ENCODE results near the gene GRM3. TPM values are rescaled to one million over a fixed set of nuclear protein-coding genes. Genes with fewer than 3 reads are reported as not detected.

The GRM3 gene
- total and polyA plus RNA-seq, 3 experiments from 2014 or later: not detected

DNA sequence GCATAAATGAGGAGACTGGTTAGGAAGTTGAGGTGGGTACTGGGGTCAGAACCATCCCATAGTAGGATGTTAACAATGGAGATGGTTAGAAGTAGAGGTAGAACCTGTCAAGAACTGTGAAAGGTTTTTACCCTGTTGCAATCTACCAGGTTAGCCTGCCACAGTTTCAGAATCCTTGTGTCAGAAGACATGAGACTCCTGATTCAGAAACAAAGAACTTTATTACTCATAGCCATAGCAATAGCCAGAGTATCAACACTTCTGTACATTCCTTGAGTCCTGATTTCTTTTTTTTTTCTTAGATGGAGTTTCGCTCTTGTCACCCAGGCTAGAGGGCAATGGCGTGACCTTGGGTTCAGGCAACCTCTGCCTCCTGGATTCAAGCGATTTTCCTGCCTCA lies 200.9 kb downstream of the GRM3 start:
- Mint-ChIP-seq H3K27ac (no peak overlapping the region), H3K4me3 (no peak overlapping the region), H3K4me1 (no peaks in the 10 kb centered on the region), H3K27me3 (no peaks in the 10 kb centered on the region), H3K9me3 (no peaks in the 10 kb centered on the region), H3K36me3 (peaks cover 0 to 1% (median 0%) of the 10 kb centered on the region in 3 donors)
- CTCF ChIA-PET: no interaction called here
- Histone ChIP-seq H3K36me3 (ENCODE audit: insufficient read depth, low read length) (no peaks in the 10 kb centered on the region), H3K4me1 (ENCODE audit: insufficient read depth, low read length) (no peaks in the 10 kb centered on the region), H3K27me3 (ENCODE audit: insufficient read depth, low read length, poor library complexity, severe bottlenecking) (no peaks in the 10 kb centered on the region), H3K4me3 (ENCODE audit: low read length) (no peak overlapping the region), H3K27ac (ENCODE audit: low read depth, low read length) (no peak overlapping the region), H3K9me3 (ENCODE audit: low read length) (no peaks in the 10 kb centered on the region)
- no peak for DNase-seq
- POLR2A ChIA-PET: no interaction called here

DNA sequence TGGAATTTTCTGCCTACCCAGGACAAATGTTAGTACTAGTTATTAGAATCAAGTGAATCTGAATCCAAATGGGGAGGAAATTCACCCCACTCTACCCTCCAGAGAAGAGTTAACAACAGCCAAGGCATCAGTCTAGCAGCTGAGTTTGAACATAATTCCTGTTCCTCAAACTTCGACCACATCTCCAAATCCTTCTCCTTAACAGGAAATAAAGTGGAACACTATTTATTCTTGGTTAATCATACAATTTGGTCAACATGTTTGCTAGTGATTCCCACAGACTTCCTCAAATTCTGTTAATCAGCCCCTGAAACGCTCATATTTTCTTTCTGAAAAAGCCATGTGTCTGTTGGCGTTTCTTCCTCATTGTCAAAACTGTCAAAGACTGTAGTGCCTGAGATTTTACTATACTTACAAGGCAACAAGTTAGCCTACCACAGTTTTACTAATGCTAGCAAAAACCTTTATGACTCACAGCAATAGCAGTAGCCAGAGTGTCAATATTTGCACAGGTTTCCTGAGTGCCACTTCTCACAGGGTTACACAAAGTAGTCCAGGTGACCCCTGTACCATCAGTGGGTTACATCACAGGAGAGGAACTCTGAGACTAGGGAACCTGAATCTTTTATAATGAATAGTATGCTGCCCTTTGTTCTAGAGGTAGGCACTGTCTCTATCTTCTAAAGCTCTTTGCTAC lies 202.9 kb downstream of the GRM3 start:
- Mint-ChIP-seq H3K36me3 (no peaks in the 10 kb centered on the region), H3K27ac (no peak overlapping the region), H3K4me1 (no peaks in the 10 kb centered on the region), H3K27me3 (no peaks in the 10 kb centered on the region), H3K4me3 (no peak overlapping the region), H3K9me3 (no peaks in the 10 kb centered on the region)
- DNase-seq: no peak
- Histone ChIP-seq H3K36me3 (ENCODE audit: insufficient read depth, low read length) (no peaks in the 10 kb centered on the region), H3K4me3 (ENCODE audit: low read length) (no peak overlapping the region), H3K27me3 (ENCODE audit: insufficient read depth, low read length, poor library complexity, severe bottlenecking) (no peaks in the 10 kb centered on the region), H3K9me3 (ENCODE audit: low read length) (no peaks in the 10 kb centered on the region), H3K27ac (ENCODE audit: low read depth, low read length) (no peak overlapping the region), H3K4me1 (ENCODE audit: insufficient read depth, low read length) (no peaks in the 10 kb centered on the region)
- POLR2A ChIA-PET: no interaction called here
- CTCF ChIA-PET: no interaction called here

DNA sequence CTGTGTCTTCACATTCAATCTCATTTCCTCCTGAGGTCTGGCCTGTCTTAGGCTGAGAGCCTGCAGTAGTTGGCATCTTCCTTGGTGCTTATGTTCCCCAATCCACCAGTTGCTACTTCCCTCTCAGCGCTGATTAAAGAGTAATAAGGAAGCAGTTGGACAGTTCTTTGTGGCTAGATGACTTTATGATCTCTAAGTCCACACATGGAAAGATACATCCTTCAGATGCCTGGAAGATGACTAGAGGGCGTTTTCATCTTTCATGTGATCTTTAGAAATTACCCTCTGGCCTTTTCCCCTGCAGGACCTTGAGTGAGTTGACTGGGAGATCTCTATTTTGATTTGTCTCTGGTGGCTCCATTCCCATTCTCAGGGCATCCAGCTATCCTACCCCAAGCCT lies 204.5 kb downstream of the GRM3 start:
- Mint-ChIP-seq H3K9me3 (no peaks in the 10 kb centered on the region), H3K4me3 (no peak overlapping the region), H3K27ac (no peak overlapping the region), H3K4me1 (no peaks in the 10 kb centered on the region), H3K27me3 (no peaks in the 10 kb centered on the region), H3K36me3 (no peaks in the 10 kb centered on the region)
- Histone ChIP-seq H3K36me3 (ENCODE audit: insufficient read depth, low read length) (no peaks in the 10 kb centered on the region), H3K27me3 (ENCODE audit: insufficient read depth, low read length, poor library complexity, severe bottlenecking) (no peaks in the 10 kb centered on the region), H3K9me3 (ENCODE audit: low read length) (no peaks in the 10 kb centered on the region), H3K27ac (ENCODE audit: low read depth, low read length) (no peak overlapping the region), H3K4me3 (ENCODE audit: low read length) (no peak overlapping the region), H3K4me1 (ENCODE audit: insufficient read depth, low read length) (no peaks in the 10 kb centered on the region)
- ChIA-PET POLR2A (no interaction called here), CTCF (no interaction called here)
- no peak for DNase-seq

- H3K4me3 Mint-ChIP-seq: no peak overlapping the region
- POLR2A ChIA-PET: no interaction called here
- no peaks in the 10 kb centered on the region for H3K36me3 Mint-ChIP-seq
- no peaks in the 10 kb centered on the region for H3K27me3 Mint-ChIP-seq
- Histone ChIP-seq H3K27ac (ENCODE audit: low read depth, low read length) (no peak overlapping the region), H3K9me3 (ENCODE audit: low read length) (no peaks in the 10 kb centered on the region), H3K36me3 (ENCODE audit: insufficient read depth, low read length) (no peaks in the 10 kb centered on the region), H3K4me3 (ENCODE audit: low read length) (no peak overlapping the region), H3K4me1 (ENCODE audit: insufficient read depth, low read length) (no peaks in the 10 kb centered on the region), H3K27me3 (ENCODE audit: insufficient read depth, low read length, poor library complexity, severe bottlenecking) (no peaks in the 10 kb centered on the region)
- CTCF ChIA-PET: interaction anchor here (1.2 kb wide), 1 partner anchor 11 kb away, joined by 3 read pairs; no protein-coding TSS in a partner anchor
- no peaks in the 10 kb centered on the region for H3K9me3 Mint-ChIP-seq
- H3K27ac Mint-ChIP-seq: no peak overlapping the region
- no peak for DNase-seq
- no peaks in the 10 kb centered on the region for H3K4me1 Mint-ChIP-seq
These were observed 207.9 kb downstream of the GRM3 start for GRCh38 chr7:86851566-86851965.

- H3K4me1 Mint-ChIP-seq: no peaks in the 10 kb centered on the region
- H3K27me3 ChIP-seq (ENCODE audit: insufficient read depth, low read length, poor library complexity, severe bottlenecking): no peaks in the 10 kb centered on the region
- peaks cover 0 to 3% (median 0%) of the 10 kb centered on the region in 3 donors for H3K36me3 Mint-ChIP-seq
- H3K4me3 Mint-ChIP-seq: no peak overlapping the region
- H3K4me3 ChIP-seq (ENCODE audit: low read length): no peak overlapping the region
- peaks cover 0 to 4% of the 10 kb centered on the region in 2 donors for H3K27me3 Mint-ChIP-seq
- H3K9me3 Mint-ChIP-seq: peaks cover 0 to 2% (median 2%) of the 10 kb centered on the region in 5 donors
- no peaks in the 10 kb centered on the region for H3K36me3 ChIP-seq (ENCODE audit: insufficient read depth, low read length)
- no peak for DNase-seq
- ChIA-PET CTCF (interaction anchor here (1.5 kb wide), 1 partner anchor 12 kb away, joined by 3 read pairs; no protein-coding TSS in a partner anchor), POLR2A (no interaction called here)
- H3K4me1 ChIP-seq (ENCODE audit: insufficient read depth, low read length): no peaks in the 10 kb centered on the region
- H3K27ac ChIP-seq (ENCODE audit: low read depth, low read length): no peak overlapping the region
- no peak overlapping the region for H3K27ac Mint-ChIP-seq
- no peaks in the 10 kb centered on the region for H3K9me3 ChIP-seq (ENCODE audit: low read length)
These were observed 219.7 kb downstream of the GRM3 start for GRCh38 chr7:86863452-86863851.

DNA sequence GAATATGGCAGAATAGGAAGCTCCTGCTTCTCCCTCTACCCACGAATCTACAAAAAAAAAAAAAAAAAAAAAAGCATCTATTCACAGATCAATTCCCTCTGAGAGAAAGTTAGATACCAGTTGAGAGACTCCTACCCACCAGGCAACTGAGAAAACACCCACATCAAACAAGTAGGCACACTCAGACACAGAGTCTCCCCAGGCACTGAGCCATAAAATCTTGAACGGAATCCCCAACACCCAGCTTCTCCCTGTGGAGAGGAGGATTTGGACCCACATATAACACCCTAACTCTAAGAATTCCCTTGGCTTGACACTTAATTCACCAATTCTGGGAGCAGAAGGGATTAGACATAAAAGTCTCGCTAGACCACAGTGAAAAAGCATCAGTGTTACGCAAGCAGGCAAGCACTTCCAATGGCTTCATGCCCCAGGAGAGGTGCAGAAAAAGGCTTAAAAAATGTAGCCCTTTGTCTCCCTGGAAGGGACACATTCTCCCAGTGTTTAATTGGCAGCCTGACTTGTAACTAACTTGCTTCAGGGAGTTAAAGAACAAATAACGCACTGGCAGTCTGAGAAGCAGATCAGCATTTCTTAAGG lies 223.6 kb downstream of the GRM3 start:
- POLR2A ChIA-PET: no interaction called here

GRCh38 chr7:86876146-86876545 lies 232.4 kb downstream of the GRM3 start:
- no peaks in the 10 kb centered on the region for H3K27me3 ChIP-seq (ENCODE audit: insufficient read depth, low read length, poor library complexity, severe bottlenecking)
- peaks cover 0 to 5% (median 0%) of the 10 kb centered on the region in 5 donors for H3K9me3 Mint-ChIP-seq
- no peak overlapping the region for H3K4me3 Mint-ChIP-seq
- H3K36me3 Mint-ChIP-seq: peaks cover 0 to 4% (median 0%) of the 10 kb centered on the region in 3 donors
- H3K4me1 ChIP-seq (ENCODE audit: insufficient read depth, low read length): no peaks in the 10 kb centered on the region
- ChIA-PET POLR2A (no interaction called here), CTCF (no interaction called here)
- H3K4me3 ChIP-seq (ENCODE audit: low read length): no peak overlapping the region
- H3K27me3 Mint-ChIP-seq: no peaks in the 10 kb centered on the region
- H3K9me3 ChIP-seq (ENCODE audit: low read length): no peaks in the 10 kb centered on the region
- H3K4me1 Mint-ChIP-seq: no peaks in the 10 kb centered on the region
- no peak overlapping the region for H3K27ac ChIP-seq (ENCODE audit: low read depth, low read length)
- no peak for DNase-seq
- no peaks in the 10 kb centered on the region for H3K36me3 ChIP-seq (ENCODE audit: insufficient read depth, low read length)
- no peak overlapping the region for H3K27ac Mint-ChIP-seq

More for the DNA sequence above, 223.6 kb downstream of the GRM3 start:
- no peak overlapping the region for H3K4me3 ChIP-seq (ENCODE audit: low read length)
- H3K27me3 Mint-ChIP-seq: peaks cover 0 to 3% of the 10 kb centered on the region in 2 donors
- peaks cover 3 to 9% (median 7%) of the 10 kb centered on the region in 5 donors for H3K9me3 Mint-ChIP-seq
- no peaks in the 10 kb centered on the region for H3K9me3 ChIP-seq (ENCODE audit: low read length)
- H3K36me3 Mint-ChIP-seq: peaks cover 0 to 9% (median 1%) of the 10 kb centered on the region in 3 donors
- H3K4me1 Mint-ChIP-seq: no peaks in the 10 kb centered on the region
- DNase-seq: no peak
- no peak overlapping the region for H3K4me3 Mint-ChIP-seq
- no peaks in the 10 kb centered on the region for H3K27me3 ChIP-seq (ENCODE audit: insufficient read depth, low read length, poor library complexity, severe bottlenecking)
- H3K27ac Mint-ChIP-seq: no peak overlapping the region
- CTCF ChIA-PET: no interaction called here
- no peaks in the 10 kb centered on the region for H3K36me3 ChIP-seq (ENCODE audit: insufficient read depth, low read length)
- no peaks in the 10 kb centered on the region for H3K4me1 ChIP-seq (ENCODE audit: insufficient read depth, low read length)
- H3K27ac ChIP-seq (ENCODE audit: low read depth, low read length): no peak overlapping the region

GRCh38 chr7:86884152-86884551 lies 240.4 kb downstream of the GRM3 start:
- H3K27ac Mint-ChIP-seq: no peak overlapping the region
- Histone ChIP-seq H3K36me3 (ENCODE audit: insufficient read depth, low read length) (no peaks in the 10 kb centered on the region), H3K4me3 (ENCODE audit: low read length) (no peak overlapping the region), H3K9me3 (ENCODE audit: low read length) (no peaks in the 10 kb centered on the region), H3K27ac (ENCODE audit: low read depth, low read length) (no peak overlapping the region), H3K27me3 (ENCODE audit: insufficient read depth, low read length, poor library complexity, severe bottlenecking) (no peaks in the 10 kb centered on the region), H3K4me1 (ENCODE audit: insufficient read depth, low read length) (no peaks in the 10 kb centered on the region)
- no peak overlapping the region for H3K4me3 Mint-ChIP-seq
- ChIA-PET CTCF (no interaction called here), POLR2A (no interaction called here)
- no peaks in the 10 kb centered on the region for H3K27me3 Mint-ChIP-seq
- no peak for DNase-seq
- H3K4me1 Mint-ChIP-seq: no peaks in the 10 kb centered on the region
- peaks cover 0 to 4% (median 4%) of the 10 kb centered on the region in 3 donors for H3K36me3 Mint-ChIP-seq
- no peaks in the 10 kb centered on the region for H3K9me3 Mint-ChIP-seq
